Spleen (tissue), 11 donors: ENCODE data around the gene SLC25A24. TPM values are rescaled to one million over a fixed set of nuclear protein-coding genes. Genes with fewer than 3 reads are reported as not detected.
"Not testable (repeated sequence)": the region's sequence is repeated elsewhere in the genome, so short reads cannot be mapped to it uniquely, and the experiment has no call there.

ENCODE experiments used
- DNase-seq: peaks from one replicate; pipeline ENCODE4 v3.0.0-alpha.2; 2020
- H3K27ac ChIP-seq, 8 donors: fragments of 200-600 bp; sonication (generic) in 7 of 8; 1 replicate in 4 of 8; 2 replicates in 4 of 8; pipeline versions ENCODE4 v1.5.0 to v1.8.0; 2016 to 2021; ENCODE audit warnings: inconsistent platforms in 4 of 8, mild to moderate bottlenecking in 4 of 8, moderate library complexity in 1 of 8
- H3K27me3 ChIP-seq, 7 donors: fragments of 200-600 bp; sonication (generic) in 6 of 7; replicated peaks in 1 of 7; 1 replicate in 4 of 7; 2 replicates in 3 of 7; pipeline versions ENCODE4 v1.5.0 to v1.8.0; 2016 to 2021; ENCODE audit warnings: inconsistent platforms in 3 of 7, mild to moderate bottlenecking in 1 of 7
- H3K36me3 ChIP-seq, 6 donors: fragments of 200-600 bp; sonication (generic) in 5 of 6; 1 replicate in 4 of 6; 2 replicates in 2 of 6; pipeline versions ENCODE4 v1.5.0 to v1.8.0; 2016 to 2021; ENCODE audit warnings: inconsistent platforms in 2 of 6
- H3K4me1 ChIP-seq, 6 donors: fragments of 200-600 bp; sonication (generic) in 5 of 6; 1 replicate in 3 of 6; 2 replicates in 3 of 6; pipeline versions ENCODE4 v1.5.0 to v1.8.0; 2016 to 2021; ENCODE audit warnings: inconsistent platforms in 3 of 6
- H3K4me3 ChIP-seq, 8 donors: fragments of 200-600 bp; sonication (generic) in 7 of 8; 1 replicate in 4 of 8; 2 replicates in 4 of 8; pipeline versions ENCODE4 v1.5.0 to v1.8.0; 2016 to 2021; ENCODE audit warnings: inconsistent platforms in 4 of 8, mild to moderate bottlenecking in 4 of 8, moderate library complexity in 2 of 8
- H3K9me3 ChIP-seq, 8 donors: fragments of 200-600 bp; sonication (generic) in 7 of 8; 1 replicate in 4 of 8; 2 replicates in 4 of 8; pipeline versions ENCODE4 v1.5.0 to v1.8.0; 2016 to 2021; ENCODE audit warnings: inconsistent platforms in 4 of 8
- POLR2A ChIP-seq, 3 donors: fragments of 450-650 bp; IDR thresholded peaks; one replicate each; pipeline ENCODE4 v1.5.1; 2017; ENCODE audit warnings: antibody characterized with exemption in 3 of 3, mild to moderate bottlenecking in 1 of 3
- POLR2AphosphoS5 ChIP-seq, 3 donors: sonication (generic); formaldehyde crosslinking; IDR thresholded peaks; one replicate each; pipeline ENCODE4 v1.5.1; 2017; ENCODE audit warnings: antibody characterized with exemption in 3 of 3
- WGBS, 5 donors: extraction: QIAGEN DNeasy Blood & Tissue Kit in 3 of 5; methylation state at CpG; one replicate each; pipeline versions ENCODE4 v1.1.5 to v1.1.7; 2013 to 2018; 5-methylcytosine and 5-hydroxymethylcytosine counted together
- intact Hi-C: fragments of 100-400 bp; cut with DNase I; formaldehyde crosslinking; loops from one replicate; pipeline ENCODE4 v1.15.0; 2023; ENCODE audit warnings: low total_unique reads
- polyA plus RNA-seq, 3 donors: library from polyadenylated mRNA; stranded (reverse); fragments of 200-250 nt; gene quantifications; one replicate each; pipeline ENCODE4 v1.2.1, GENCODE V29; 2013
- total RNA-seq, 7 donors: library from RNA; depleted of rRNA in 3 of 7; stranded (reverse); fragments of >200 nt in 3 of 7; fragmentation: NEBNext Ultra II Directional in 4 of 7; extraction: Animal tissue kit (Norgen Biotek cat#: 25700) in 4 of 7; gene quantifications; one replicate each; pipeline versions ENCODE4 v1.1.0 to v1.2.1, GENCODE V29; 2016 to 2021
- TF ChIP-seq, protein P1 (sequence below), 11 experiments: fragments of 200-600 bp in 7 of 11; fragments of 450-650 bp in 4 of 11; sonication (generic) in 4 of 11; IDR thresholded peaks in 8 of 11; conservative IDR thresholded peaks in 3 of 11; 1 replicate in 7 of 11; 2 replicates in 4 of 11; pipeline versions ENCODE4 v1.4.0 to v1.8.0; 2016 to 2021; ENCODE audit warnings: antibody characterized with exemption in 11 of 11, inconsistent platforms in 4 of 11, mild to moderate bottlenecking in 1 of 11
- donor health status: healthy with polysubstance abuse.
- donor health status: DM: no; HTN: no; CAD: no; lungs with moderate emphysema.
- donor health status: DM: no; HTN: no; CAD: no.
- donor health status: Bipolar disorder and iron deficiency.
- donor health status: healthy.
- donor health status: DM: no; HTN: no; CAD: no.
- donor health status: DM: yes; HTN: yes; CAD: no.

SLC25A24 gene
- total and polyA plus RNA-seq, 10 donors: 12.2 to 44.4 (median 33.4) TPM

DNA sequence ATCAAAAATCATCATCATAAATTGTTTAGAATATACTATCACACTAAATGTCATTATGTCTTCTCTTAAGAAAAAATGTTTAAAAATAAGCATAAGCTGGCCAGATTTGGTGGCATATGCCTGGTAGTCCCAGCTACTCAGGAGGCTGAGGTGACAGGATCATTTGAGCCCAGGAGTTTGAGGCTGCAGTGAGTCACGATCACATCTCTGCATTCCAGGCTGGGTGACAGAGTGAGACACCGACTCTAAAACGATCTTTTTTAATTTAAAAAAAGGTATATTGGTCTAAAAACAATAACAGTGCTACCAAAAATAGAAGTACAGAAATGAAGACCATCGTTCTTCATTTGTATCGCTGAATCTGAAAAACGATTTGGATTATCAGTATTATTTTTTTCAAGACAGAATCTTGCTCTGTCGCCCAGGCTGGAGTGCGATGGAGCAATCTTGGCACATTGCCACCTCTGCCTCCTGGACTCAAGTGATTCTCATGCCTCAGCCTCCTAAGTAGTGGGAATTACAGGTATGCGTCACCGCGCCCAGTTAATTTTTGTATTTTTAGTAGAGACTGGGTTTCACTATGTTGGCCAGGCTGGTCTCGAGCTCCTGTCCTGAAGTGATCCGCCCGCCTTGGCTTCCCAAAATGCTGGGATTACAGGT is 17.5 kb upstream of the SLC25A24 start:
- H3K27me3 ChIP-seq, H3K9me3 ChIP-seq, H3K4me3 ChIP-seq, H3K36me3 ChIP-seq, H3K4me1 ChIP-seq, DNase-seq, H3K27ac ChIP-seq, intact Hi-C loops: not testable (repeated sequence)
- 86 to 94% (median 91%) methylated on average over 14 of the region's 14 CpGs for WGBS, 5 donors

DNA sequence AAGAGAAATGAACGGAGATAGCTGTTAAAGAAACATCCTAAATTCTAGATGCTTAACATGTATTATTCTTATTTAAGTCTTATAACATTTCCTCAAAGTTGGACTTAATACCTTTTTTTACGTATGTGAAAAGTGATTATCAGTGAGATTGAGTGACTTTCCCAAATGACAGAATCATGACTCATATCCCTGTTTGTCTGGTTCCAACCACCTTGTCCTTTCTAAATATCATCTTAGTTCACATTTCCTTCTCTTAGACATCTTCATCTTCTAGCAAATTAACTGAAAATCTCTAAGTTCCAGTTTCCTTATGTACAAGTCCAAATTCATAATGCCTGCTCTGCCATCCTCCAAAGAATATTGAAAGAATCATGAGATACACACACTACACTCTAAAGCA is 16.9 kb upstream of the SLC25A24 start:
- H3K4me3 ChIP-seq, DNase-seq, intact Hi-C loops, H3K36me3 ChIP-seq, H3K27ac ChIP-seq, H3K9me3 ChIP-seq, H3K27me3 ChIP-seq, H3K4me1 ChIP-seq: not testable (repeated sequence)
- WGBS, 5 donors: 59 to 76% (median 72%) methylated on average over 2 of the region's 2 CpGs

DNA sequence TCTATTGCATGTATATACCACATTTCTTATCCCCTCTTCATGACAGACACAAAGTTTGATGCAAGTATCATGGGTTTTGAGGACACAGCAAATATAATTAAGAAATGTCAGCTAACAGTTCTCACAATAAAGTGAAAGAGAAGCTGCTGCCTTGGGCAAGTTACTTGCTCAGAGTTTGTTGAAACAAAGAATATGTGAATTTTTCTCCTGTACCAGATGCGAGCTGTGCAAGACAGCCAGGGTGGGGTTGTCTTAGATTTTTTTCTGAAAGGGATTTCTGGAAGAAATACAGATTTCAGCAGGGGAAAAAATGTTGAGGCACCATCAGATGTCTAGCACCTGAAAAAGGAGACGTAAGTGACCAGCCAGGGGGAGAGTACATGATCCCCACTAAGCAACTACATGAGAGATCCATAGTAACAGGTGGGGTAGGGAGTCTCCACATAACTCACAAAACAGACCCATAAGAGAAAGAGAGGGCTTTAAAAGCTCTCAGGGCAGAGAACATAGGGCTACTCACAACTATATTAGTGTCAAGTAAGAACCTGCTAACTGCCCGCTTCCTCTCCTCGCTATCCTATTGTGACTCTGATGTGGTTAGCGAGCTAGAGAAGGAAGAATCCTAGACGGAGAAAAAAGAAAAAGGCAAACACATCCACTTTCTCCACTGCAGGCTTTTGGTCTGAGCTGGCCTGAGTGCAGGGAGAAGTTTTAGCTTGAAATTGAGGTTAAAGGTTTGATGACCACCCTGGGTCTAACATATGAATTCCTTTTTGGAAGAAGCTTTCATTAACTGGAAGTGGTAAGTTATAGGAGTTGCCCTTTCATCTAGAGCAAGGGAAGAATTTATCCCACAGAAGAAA is 16.1 kb upstream of the SLC25A24 start:
- H3K9me3 ChIP-seq, H3K27ac ChIP-seq, intact Hi-C loops, H3K27me3 ChIP-seq, H3K4me1 ChIP-seq, H3K4me3 ChIP-seq, DNase-seq, H3K36me3 ChIP-seq: not testable (repeated sequence)
- 68 to 87% (median 74%) methylated on average over 6 of the region's 6 CpGs for WGBS, 5 donors

DNA sequence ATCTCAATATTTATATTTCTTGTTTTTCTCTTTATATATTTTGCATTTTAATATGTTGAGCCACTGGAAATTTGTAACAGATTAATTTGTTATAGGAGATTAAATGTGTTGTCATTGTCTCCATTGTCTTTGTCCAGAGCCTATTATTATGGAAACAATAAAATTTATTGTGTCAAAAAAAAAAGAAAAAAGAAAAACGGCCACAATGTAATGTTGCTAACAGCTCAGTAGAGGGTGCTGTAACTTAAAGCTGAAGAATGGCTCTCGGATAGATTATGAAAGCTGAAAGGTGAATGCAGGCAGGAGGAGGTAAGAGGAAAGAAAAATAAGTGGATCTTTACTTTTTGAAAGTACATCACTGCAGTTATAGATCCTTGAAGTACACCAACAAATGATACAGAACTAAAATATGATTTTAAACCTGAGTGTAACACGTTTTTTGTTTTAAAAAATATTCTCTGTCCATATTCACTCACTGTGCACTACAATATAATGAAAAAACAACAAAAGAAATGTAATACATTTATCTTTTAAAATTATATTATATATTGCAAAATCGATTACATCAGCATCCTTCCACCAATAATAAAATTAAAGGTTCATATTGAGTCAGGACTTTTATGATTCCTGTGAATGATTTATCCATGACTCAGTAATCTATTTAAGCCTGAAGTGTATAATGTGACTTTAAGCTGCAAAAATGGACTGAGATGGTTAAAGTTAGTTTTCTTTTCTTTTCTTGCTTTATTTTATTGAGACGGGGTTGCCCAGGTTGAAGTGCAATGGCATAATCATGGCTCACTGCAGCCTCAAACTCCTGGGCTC is 14.7 kb upstream of the SLC25A24 start:
- H3K4me1 ChIP-seq, H3K4me3 ChIP-seq, H3K9me3 ChIP-seq, H3K27me3 ChIP-seq, DNase-seq, intact Hi-C loops, H3K27ac ChIP-seq, H3K36me3 ChIP-seq: not testable (repeated sequence)
- 15 to 32% (median 18%) methylated on average over 4 to 5 of the region's 5 CpGs for WGBS, 5 donors
- TF ChIP-seq, protein P1, sequence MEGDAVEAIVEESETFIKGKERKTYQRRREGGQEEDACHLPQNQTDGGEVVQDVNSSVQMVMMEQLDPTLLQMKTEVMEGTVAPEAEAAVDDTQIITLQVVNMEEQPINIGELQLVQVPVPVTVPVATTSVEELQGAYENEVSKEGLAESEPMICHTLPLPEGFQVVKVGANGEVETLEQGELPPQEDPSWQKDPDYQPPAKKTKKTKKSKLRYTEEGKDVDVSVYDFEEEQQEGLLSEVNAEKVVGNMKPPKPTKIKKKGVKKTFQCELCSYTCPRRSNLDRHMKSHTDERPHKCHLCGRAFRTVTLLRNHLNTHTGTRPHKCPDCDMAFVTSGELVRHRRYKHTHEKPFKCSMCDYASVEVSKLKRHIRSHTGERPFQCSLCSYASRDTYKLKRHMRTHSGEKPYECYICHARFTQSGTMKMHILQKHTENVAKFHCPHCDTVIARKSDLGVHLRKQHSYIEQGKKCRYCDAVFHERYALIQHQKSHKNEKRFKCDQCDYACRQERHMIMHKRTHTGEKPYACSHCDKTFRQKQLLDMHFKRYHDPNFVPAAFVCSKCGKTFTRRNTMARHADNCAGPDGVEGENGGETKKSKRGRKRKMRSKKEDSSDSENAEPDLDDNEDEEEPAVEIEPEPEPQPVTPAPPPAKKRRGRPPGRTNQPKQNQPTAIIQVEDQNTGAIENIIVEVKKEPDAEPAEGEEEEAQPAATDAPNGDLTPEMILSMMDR (IDR thresholded peaks at IDR 0.05 in 8 of 11, conservative IDR thresholded peaks at IDR 0.05 in 3 of 11): peak in 10 of 11 experiments; percentile 27 to 67 (median 53)

DNA sequence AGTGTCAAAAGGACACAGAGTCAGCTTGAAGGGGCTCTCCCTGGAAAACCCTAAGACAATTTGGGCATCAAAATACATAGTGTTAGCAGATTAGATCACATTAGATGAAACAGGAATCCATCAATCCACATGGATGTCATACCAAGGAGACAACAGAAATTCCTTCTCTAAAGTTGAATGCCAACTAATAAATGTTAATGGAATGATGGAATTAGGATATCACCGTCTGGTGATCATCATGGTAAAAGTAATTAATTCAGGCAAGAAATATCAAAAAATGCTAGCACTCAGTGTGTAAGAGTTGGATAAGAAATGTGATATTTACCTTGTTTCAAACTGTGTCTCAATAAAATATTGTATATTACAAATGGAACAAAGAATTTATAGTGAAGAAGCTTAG is 10.9 kb upstream of the SLC25A24 start:
- WGBS, 5 donors: 89 to 96% (median 93%) methylated on average over 1 of the region's 1 CpG
- TF ChIP-seq POLR2AphosphoS5 (IDR thresholded peaks at IDR 0.05): no peak
- no peak for TF ChIP-seq POLR2A (IDR thresholded peaks at IDR 0.05)
- TF ChIP-seq, protein P1 (IDR thresholded peaks at IDR 0.05 in 8 of 11, conservative IDR thresholded peaks at IDR 0.05 in 3 of 11): no peak
- no peak overlapping the region for H3K4me3 ChIP-seq
- H3K36me3 ChIP-seq: no peaks in the 10 kb centered on the region
- intact Hi-C loops: no loop called here
- H3K27ac ChIP-seq: no peak overlapping the region
- H3K9me3 ChIP-seq: no peaks in the 10 kb centered on the region
- no peak for DNase-seq
- H3K4me1 ChIP-seq: no peaks in the 10 kb centered on the region
- H3K27me3 ChIP-seq: peaks cover 0 to 19% (median 0%) of the 10 kb centered on the region in 7 donors
